Cardiac fibroblast (primary cell): Measurements from ENCODE around the gene ARFGAP1.
A peak's percentile ranks its signal among the peaks of the same experiment; 100 is the strongest.

Source experiments
- DNase-seq, 2 donors: peaks; one replicate each; pipeline versions ENCODE4 v3.0.0 to v3.0.0-alpha.2; 2010; ENCODE audit warnings: low read depth in 2 of 2
- H3K4me3 ChIP-seq, 2 donors: replicated peaks in 1 of 2; 1 replicate in 1 of 2; 2 replicates in 1 of 2; pipeline ENCODE4 v1.5.1; 2011; ENCODE audit warnings: low read depth in 2 of 2, low read length in 2 of 2, mild to moderate bottlenecking in 2 of 2, moderate library complexity in 1 of 2
- TF ChIP-seq, protein P1 (sequence below): IDR thresholded peaks from one replicate; pipeline ENCODE4 v1.5.1; 2011; ENCODE audit warnings: low read depth, mild to moderate bottlenecking, low read length, inconsistent platforms

Gene ARFGAP1

DNA sequence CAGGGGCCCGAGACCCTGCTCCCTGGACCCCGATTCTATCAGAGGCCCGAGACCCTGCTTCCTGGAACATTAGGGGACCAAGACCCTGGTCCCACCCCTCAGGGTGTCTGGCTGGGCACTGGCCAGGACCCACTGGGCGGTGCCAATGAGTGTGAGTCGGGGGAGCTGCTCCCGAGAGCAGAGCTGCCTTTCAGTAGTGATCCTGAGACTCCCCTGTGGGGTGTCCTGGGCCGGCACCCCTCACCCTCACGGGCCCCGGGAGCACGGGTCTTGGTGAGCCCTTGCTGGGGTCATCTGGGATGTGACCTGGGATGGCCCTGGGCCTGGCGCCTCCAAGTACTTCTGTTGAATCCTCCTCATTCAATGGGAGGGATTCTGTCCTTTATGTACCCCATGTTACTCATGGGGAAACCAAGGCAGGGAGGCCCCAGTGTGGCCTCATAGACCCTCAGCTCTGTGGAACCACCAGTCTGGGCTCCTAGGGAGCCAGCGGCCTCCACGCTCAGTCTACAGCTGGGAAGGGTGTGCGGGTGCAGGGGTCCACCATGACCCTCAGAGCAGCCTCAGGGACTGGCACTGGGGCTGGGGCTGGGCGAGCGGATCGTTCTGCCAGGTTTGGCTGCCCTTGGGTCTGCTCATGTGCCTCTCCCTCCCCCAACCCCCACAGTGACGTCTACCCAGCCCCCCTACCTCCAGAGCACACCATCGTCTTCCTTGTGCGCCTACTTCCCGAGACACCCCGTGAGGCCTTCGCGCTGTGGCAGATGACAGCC is 46.0 kb downstream of the ARFGAP1 start:
- DNase-seq: no peak
- H3K4me3 ChIP-seq: no peak overlapping the region
- TF ChIP-seq, protein P1, sequence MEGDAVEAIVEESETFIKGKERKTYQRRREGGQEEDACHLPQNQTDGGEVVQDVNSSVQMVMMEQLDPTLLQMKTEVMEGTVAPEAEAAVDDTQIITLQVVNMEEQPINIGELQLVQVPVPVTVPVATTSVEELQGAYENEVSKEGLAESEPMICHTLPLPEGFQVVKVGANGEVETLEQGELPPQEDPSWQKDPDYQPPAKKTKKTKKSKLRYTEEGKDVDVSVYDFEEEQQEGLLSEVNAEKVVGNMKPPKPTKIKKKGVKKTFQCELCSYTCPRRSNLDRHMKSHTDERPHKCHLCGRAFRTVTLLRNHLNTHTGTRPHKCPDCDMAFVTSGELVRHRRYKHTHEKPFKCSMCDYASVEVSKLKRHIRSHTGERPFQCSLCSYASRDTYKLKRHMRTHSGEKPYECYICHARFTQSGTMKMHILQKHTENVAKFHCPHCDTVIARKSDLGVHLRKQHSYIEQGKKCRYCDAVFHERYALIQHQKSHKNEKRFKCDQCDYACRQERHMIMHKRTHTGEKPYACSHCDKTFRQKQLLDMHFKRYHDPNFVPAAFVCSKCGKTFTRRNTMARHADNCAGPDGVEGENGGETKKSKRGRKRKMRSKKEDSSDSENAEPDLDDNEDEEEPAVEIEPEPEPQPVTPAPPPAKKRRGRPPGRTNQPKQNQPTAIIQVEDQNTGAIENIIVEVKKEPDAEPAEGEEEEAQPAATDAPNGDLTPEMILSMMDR: no peak

DNA sequence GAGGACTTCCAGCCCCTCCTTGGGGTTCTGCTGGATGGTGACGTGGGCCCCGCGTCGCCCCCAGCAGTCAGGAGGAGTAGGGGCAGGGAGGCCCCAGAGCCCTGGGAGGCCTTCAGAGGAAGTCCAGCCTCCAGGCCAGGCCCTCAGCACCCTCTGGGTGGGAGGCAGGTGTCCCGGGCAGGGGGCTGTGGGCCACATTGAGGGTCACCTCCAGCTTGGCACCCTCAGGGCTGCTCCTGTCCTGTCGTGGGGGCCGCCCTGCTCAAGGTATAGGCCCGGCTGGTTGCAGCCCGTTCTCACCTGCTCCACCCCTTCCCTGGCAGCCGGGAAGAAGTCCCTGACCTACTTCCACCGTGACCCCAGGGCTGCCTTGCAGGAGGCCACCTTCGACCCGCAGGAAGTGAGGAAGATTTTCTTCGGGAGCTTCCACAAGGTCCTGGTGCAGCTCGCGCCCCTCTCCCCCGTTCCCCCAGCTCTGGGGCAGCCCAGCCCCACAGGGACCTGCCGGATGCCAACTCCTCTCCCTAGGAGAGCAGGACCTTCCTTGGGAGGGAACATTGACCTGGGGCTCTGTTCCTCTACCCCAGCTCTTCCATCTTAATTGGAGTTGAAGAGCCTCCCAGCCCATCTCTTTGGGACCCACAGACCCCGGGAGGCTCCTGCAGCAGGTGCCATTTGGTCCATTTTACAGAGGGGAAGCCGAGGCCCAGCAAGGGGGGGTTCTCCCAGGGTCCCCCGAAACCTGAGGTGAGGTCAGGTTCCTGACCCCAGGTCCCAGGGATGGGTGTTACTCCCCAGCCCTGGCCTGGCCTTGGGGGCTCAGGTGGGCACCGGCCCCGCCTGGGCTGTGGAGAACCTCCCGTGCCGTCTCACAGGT is 46.8 kb downstream of the ARFGAP1 start:
- no peak overlapping the region for H3K4me3 ChIP-seq
- TF ChIP-seq, protein P1: no peak
- DNase-seq: no peak

DNA sequence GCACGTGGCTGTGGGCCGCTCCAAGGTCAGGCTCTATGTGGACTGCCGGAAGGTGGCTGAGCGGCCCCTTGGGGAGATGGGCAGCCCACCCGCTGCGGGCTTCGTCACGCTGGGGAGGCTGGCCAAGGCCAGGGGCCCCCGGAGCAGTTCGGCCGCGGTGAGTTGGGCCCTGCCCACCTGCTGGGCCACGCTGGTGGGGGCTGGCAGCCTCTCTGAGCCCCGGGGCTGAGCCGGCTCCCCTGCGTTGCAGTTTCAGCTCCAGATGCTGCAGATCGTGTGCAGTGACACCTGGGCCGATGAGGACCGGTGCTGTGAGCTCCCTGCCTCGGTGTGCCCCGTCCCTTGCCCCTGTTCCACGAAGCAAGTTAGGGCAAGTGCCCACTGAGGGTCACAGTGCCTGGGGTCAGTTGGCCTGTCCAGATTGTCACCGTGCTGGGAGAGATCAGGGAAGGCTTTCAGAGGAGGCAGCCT is 47.5 kb downstream of the ARFGAP1 start:
- TF ChIP-seq, protein P1: no peak
- no peak for DNase-seq
- H3K4me3 ChIP-seq: no peak overlapping the region

DNA sequence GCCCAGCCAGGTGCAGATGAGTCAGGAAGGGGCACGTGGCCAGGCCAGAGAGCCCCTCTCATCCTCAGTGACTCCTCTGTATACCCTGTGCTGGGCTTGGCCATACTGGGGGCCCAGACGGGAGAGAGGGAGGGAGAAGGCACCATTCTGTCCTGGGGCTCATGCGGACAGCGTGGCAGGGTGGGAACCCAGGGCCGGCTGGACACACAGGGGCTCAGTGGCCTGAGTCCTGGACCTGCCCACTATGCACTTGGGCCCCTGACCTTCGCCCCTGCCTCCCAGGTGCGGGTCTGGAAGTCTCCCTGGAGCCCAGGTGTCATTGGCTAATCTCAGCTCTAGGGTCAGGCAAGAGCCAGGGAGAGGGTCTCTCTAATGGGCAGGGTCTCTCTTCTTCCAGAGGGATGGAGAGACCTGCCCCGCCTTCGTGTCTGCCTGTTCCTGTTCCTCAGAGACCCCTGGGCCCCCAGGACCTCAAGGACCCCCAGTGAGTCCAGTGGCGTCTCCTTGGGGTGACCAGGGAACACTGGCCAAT is 48.1 kb downstream of the ARFGAP1 start:
- TF ChIP-seq, protein P1: no peak
- H3K4me3 ChIP-seq: no peak overlapping the region
- no peak for DNase-seq

DNA sequence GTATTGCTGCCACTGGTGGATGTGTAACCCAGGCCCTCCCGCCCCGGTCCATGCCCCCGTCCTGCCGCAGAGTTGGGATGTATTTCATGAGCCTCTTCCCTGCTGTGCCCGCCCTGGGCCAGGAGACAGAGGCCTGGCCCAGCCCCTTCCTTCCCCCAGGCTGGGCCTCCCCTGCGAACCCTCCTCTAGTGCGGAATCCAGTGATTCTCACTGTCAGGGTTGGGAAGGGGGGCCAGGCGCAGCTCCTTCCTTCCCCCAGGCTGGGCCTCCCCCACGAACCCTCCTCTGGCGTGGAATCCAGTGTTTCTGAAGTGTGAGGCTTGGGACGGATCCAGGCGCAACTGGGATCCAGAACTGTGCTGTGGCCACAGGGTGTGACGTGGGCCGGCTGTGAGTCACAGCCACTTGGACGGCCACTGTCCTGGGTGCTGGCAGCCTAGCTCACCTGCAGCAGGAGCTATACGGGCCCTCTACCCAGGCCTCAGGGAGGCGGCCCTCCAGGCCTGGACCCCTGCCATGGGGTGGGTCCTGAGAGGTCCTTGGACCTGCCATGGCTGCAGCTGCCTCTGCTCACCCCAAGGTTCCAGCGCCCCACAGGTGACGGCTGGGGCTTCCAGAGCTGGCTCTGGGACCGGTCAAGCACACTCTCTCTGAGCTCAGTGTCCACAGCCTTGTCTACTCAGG is 48.7 kb downstream of the ARFGAP1 start:
- peak; percentile 42 to 50 for DNase-seq
- H3K4me3 ChIP-seq: no peak overlapping the region
- TF ChIP-seq, protein P1: no peak

DNA sequence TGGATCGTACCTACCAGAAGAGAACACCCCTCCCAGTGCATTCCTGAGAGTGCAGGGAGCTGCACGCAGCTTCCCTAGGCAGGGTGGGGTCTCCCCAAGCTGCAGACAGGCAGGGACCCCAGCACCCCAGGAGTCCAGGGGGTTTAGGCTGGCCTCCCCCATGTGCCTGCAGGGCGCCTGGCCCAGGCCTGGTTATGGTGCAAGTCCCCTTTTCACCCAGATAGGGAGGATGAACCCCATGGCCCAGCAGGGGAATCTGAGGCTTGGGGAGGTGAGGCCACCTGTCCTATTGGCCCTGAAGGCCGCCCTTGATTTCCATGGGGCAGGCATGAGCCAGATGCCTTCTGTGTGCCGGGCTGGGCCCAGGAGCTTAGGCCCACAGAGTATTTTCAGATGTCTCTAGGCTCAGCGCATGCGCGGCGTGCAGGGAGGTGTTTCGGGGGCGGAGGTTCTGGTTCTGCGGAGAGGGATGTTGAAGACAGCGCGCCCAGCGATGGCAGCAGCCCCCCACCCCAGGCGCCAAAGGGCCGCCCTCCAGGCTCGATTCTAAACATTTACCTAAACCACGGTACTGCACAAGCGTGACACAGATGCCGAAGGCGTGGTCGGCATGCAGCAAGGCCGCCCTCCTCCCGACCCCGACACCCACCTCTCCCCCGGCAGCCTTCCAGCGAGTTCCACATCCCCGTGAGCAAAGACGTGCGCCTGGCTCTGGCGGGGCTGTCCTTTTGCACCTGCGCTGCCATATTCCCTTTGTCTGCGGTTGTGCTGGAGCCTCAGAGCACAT is 49.7 kb downstream of the ARFGAP1 start:
- DNase-seq: no peak
- TF ChIP-seq, protein P1: no peak
- no peak overlapping the region for H3K4me3 ChIP-seq
